Glomerular visceral epithelial cell (primary cell): ENCODE measurements around the gene TSFM.

Source experiments
- DNase-seq: peaks from one replicate; pipeline ENCODE4 v3.0.0-alpha.2; 2016; ENCODE audit errors: extremely low spot score

Gene TSFM

DNA sequence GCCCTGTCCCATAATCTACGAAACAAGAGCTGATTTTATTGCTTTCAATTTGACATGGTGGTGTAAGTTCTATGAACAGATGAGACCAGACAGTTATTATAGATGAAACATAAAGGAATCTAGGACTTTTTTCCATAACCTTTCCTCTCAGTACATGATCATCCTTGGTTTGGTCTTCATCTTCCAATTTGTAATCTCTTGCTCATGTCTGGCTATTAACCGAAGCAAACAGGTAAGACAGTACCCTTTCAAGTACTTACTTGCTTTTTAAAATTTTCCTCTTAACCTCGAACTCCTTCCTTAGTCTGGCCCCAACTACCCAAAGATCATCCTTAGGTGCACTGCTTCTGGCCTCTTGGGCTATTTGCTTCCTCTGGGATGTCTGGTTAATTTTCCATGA is 36.6 kb upstream of the TSFM start:
- no peak for DNase-seq

DNA sequence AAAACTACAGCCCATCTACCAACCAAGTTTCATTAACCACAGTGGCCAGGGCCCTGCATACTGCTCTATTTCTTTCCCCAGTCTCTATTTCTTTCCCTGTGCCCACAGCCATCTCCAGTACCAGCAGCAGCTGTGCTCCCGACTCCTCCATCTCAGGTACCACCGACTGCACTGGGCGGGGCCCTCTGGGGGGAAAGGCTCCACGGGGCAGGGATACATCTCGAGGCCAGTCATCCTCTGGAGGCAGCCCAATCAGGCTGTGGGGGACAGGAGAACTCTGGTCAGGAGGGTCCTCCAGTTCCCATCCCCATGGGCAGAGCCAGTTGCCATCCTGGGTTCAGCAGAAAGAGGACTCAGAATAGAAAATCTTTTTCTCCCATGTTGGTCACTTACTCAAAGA is 33.5 kb upstream of the TSFM start:
- no peak for DNase-seq

GRCh38 chr12:57750561-57751431 is 31.8 kb upstream of the TSFM start:
- no peak for DNase-seq

DNA sequence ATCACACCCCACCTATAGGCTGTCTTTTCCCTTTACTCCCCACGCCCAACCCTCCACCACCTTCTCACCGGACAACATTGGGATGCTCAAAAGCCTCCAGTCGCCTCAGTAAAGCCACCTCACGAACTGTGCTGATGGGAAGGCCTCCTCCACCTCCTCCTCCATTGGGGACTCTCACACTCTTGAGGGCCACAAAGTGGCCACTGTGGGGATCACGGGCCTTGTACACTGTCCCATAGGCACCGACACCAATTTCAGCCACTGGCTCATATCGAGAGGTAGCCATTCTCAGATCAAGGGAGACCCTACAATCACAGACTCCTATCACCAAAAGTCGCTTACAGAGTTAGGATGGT is 31.2 kb upstream of the TSFM start:
- no peak for DNase-seq

- DNase-seq: peak; percentile 100
These were observed 30.6 kb upstream of the TSFM start, which contains the start of gene CDK4 for GRCh38 chr12:57751788-57752667. CDK4 (minus strand) TSS chr12:57752310; CDS start chr12:57751717, 593 bp downstream.

DNA sequence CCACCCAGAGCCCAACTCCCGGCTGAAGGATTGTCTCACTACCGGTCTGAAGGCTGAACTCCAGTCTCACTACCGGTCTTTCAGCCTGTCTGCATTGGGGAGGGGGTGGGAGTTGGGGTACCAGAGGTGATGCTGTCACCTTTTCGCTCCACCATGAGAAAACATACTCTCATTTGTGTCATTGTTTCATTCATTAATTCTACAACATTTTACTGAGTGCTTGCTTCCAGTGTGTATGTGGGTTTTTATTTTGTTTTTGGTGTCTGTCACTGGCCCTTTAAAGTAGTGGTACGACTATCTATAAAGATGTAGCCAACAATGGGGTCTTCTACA is 30.0 kb upstream of the TSFM start:
- DNase-seq: no peak

- DNase-seq: no peak
These were observed 28.7 kb upstream of the TSFM start for GRCh38 chr12:57753756-57754337.

DNA sequence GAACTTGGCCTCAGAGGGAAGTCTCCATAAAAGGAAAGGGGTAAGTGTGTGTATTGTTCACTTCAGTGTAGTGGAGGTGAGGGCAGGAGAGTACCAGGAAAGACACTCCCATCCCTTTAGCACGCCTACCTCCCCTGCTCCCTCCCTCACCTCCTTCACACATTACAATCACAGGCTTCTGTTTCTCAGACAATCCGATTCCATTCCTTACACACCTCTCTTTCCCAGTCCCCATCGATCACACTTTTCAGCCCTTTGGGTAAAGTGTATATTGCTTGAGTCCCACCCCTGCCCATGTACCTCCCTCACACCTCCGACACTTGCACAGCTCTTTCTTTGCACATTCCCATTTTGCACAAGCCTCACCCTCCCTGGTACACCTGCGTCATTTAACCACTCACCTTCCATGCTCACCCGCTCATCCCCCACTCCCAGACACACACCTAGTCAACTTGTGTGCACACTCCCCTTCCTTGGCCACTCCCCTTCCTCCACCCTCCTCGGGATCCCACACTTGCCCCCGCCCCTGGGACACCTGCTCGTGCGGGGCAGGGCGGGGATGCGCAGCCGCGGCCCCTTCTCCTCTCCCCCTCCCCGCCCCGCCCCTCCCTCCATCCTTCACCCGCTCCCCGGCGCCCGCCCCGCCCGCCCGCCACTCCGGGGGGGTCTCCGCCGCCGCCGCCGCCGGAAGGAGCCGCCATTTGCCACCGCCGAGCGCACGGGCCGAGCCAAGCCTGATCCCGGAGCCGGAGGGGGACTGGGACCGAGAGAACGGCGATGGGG is 28.0 kb upstream of the TSFM start, which contains the start of gene MARCHF9:
MARCHF9 (plus strand) TSS at position 693 of the 783 bp plus-strand sequence. CDS start 426 bp downstream, outside the sequence.
- peak; percentile 74 for DNase-seq

GRCh38 chr12:57755194-57755453 is 27.5 kb upstream of the TSFM start:
- DNase-seq: no peak

- DNase-seq: no peak
These were observed 26.9 kb upstream of the TSFM start for GRCh38 chr12:57755454-57756372.

DNA sequence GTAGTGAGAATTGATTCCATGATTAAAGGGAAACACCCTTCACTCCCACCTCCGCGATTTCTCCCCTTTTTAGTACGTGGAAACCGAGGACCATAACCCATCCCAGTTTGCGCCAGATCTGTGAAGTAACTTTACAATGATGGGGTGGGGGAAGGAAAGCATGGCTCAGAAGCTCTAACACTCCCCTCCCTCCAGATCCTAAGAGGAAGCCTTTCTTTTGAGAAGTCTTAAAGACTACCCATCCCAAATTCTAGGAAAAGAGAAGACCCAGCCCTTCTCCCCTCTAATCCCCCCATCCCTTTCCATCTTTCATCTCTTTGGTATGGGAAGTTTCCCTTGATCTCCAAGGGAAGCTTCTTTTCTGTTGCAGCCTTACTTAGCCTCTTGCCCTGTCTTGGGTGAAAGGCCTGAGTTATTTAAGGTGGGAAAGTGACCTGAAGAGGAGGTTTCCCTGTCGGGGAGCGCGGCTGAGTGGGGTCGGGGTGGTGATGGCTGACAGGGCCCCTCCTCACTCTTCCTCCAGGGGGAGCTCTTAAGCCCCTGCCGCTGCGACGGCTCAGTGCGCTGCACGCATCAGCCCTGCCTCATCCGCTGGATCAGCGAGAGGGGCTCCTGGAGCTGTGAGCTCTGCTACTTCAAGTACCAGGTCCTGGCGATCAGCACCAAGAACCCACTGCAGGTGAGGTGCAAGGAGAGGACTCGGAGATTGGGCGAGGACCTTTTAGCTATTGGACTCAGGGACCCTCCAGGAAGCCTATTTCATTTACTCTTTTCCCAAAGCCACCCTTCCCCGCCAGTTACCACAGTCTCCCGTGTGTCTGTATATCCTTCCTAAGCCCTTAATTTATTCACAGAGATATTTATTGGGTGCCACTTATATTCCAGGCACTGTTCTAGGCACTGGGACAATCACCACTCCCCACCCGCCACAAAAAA is 25.9 kb upstream of the TSFM start:
- DNase-seq: peak; percentile 57

GRCh38 chr12:57757771-57758170 is 24.8 kb upstream of the TSFM start:
- no peak for DNase-seq

DNA sequence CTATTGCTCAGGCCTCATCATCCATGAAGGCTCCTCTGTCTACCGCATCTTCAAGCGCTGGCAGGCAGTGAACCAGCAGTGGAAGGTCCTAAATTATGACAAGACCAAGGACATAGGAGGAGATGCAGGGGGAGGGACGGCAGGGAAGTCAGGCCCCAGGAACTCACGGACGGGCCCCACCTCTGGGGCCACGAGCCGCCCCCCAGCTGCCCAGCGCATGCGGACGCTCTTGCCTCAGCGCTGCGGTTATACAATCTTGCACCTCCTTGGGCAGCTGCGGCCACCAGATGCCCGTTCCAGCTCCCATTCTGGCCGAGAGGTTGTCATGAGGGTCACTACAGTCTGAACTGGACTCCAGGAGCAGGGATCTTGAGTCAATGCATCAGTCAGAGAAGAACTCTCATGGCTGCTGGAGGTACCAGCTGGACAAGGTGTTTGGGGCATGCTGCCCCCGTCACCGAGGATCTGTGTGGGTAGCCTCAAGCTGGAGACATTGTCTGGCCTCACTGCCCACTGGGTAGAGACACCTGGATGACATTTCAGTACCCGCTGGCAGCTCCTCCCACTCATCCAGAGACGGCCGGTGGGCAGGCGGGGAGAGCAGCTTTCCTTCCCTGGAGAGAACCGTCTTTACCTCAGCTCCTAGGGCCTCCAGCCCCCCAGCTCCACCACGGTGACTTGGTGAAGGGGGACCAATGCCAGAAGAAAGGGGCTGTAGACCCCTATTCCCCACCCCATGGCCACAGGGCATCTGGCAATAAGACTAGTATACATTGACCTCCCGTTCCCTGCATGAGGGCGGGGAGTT is 23.8 kb upstream of the TSFM start:
- DNase-seq: no peak

- peak; percentile 46 for DNase-seq
These were observed 23.1 kb upstream of the TSFM start for GRCh38 chr12:57759360-57759980.

GRCh38 chr12:57760347-57760982 is 22.1 kb upstream of the TSFM start:
- no peak for DNase-seq

- DNase-seq: no peak
These were observed 21.1 kb upstream of the TSFM start for GRCh38 chr12:57761391-57761998.

- DNase-seq: no peak
These were observed 20.1 kb upstream of the TSFM start for GRCh38 chr12:57762463-57762862.
